ENCODE results near the gene CDK13.
A peak's percentile ranks its signal among the peaks of the same experiment; 100 is the strongest.

DNA sequence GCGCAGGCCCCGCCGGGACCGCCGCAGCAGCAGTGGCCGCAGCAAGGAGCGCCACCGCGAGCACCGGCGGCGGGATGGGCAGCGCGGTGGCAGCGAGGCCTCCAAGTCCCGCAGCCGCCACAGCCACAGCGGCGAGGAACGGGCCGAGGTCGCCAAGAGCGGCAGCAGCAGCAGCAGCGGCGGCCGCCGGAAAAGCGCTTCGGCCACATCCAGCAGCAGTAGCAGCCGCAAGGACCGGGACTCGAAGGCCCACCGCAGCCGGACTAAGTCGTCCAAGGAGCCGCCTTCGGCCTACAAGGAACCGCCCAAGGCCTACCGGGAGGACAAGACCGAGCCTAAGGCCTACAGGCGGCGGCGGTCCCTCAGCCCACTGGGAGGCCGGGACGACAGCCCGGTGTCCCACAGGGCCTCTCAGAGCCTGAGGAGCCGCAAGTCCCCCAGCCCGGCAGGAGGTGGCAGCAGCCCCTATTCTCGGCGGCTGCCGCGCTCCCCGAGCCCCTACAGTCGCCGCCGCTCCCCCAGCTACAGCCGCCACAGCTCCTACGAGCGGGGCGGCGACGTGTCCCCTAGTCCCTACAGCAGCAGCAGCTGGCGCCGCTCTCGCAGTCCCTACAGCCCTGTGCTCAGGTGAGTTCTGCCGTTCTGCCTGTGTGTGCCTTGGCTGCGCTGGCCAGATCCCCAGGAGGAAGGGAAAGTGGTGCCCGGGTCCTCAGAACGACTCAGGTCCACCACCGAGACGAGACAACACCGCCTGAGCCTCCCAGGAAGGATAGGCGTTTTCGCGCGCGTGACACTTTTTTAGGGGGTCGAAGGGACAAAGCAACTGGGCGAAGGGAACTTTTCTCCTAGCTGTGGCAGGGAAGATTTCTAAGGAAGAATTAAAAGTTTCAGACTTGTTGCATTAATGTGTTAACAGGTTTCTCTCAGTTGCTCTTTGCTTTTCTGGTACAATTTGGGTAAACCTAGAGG, 1.5 kb downstream of the CDK13 start:
- TF ChIP-seq, protein P1, sequence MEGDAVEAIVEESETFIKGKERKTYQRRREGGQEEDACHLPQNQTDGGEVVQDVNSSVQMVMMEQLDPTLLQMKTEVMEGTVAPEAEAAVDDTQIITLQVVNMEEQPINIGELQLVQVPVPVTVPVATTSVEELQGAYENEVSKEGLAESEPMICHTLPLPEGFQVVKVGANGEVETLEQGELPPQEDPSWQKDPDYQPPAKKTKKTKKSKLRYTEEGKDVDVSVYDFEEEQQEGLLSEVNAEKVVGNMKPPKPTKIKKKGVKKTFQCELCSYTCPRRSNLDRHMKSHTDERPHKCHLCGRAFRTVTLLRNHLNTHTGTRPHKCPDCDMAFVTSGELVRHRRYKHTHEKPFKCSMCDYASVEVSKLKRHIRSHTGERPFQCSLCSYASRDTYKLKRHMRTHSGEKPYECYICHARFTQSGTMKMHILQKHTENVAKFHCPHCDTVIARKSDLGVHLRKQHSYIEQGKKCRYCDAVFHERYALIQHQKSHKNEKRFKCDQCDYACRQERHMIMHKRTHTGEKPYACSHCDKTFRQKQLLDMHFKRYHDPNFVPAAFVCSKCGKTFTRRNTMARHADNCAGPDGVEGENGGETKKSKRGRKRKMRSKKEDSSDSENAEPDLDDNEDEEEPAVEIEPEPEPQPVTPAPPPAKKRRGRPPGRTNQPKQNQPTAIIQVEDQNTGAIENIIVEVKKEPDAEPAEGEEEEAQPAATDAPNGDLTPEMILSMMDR (IDR thresholded peaks at IDR 0.05) = peak; percentile 26 to 47 (median 40)
- no peak for TF ChIP-seq POLR2A (IDR thresholded peaks at IDR 0.05)

All from right lobe of liver (tissue), 4 donors.